GM12801 (cell line): ENCODE measurements around the gene GOPC.

Experiments used
- CTCF ChIP-seq: IDR thresholded peaks from one replicate; pipeline ENCODE4 v1.5.1; 2011; ENCODE audit warnings: control low read depth; ENCODE audit not compliant: insufficient read length; ENCODE audit errors: extremely low read depth

GOPC gene

GRCh38 chr6:117515326-117515725, 87.0 kb downstream of the GOPC start:
- no peak for TF ChIP-seq CTCF

- TF ChIP-seq CTCF = no peak
These were observed 87.7 kb downstream of the GOPC start for GRCh38 chr6:117514655-117515054.

- TF ChIP-seq CTCF = no peak
These were observed 88.4 kb downstream of the GOPC start for GRCh38 chr6:117513778-117514365.

- TF ChIP-seq CTCF = no peak
These were observed 89.2 kb downstream of the GOPC start for GRCh38 chr6:117512987-117513573.

- TF ChIP-seq CTCF = no peak
These were observed 90.1 kb downstream of the GOPC start for GRCh38 chr6:117512056-117512828.
